ENCODE data around the gene AVEN.
"Not testable (repeated sequence)": the region's sequence is repeated elsewhere in the genome, so short reads cannot be mapped to it uniquely, and the experiment has no call there.

Gene AVEN

GRCh38 chr15:34038871-34039789 is at the start of gene AVEN:
Gene AVEN, minus strand, starts transcription at chr15:34039204. Its CDS starts 158 bp downstream, at chr15:34039046.
- peak; percentile 58 for DNase-seq

- DNase-seq = no peak
Measured at GRCh38 chr15:34085746-34086145, 46.7 kb upstream of the AVEN start.

- no peak for DNase-seq
Measured at GRCh38 chr15:34084086-34084485, 45.1 kb upstream of the AVEN start.

GRCh38 chr15:34079904-34080303 is 40.9 kb upstream of the AVEN start:
- no peak for DNase-seq

GRCh38 chr15:34078900-34079299 is 39.9 kb upstream of the AVEN start:
- no peak for DNase-seq

GRCh38 chr15:34076785-34077184 is 37.8 kb upstream of the AVEN start:
- DNase-seq = no peak

- no peak for DNase-seq
Measured at GRCh38 chr15:34070003-34070402, 31.0 kb upstream of the AVEN start.

GRCh38 chr15:34065941-34066340 is 26.9 kb upstream of the AVEN start:
- DNase-seq = no peak

- no peak for DNase-seq
Measured at GRCh38 chr15:34065261-34065660, 26.3 kb upstream of the AVEN start.

- no peak for DNase-seq
Measured at GRCh38 chr15:34064438-34064837, 25.4 kb upstream of the AVEN start.

- DNase-seq = no peak
Measured at GRCh38 chr15:34059946-34060345, 20.9 kb upstream of the AVEN start.

- DNase-seq = no peak
Measured at GRCh38 chr15:34059476-34059875, 20.5 kb upstream of the AVEN start.

- no peak for DNase-seq
Measured at GRCh38 chr15:34056911-34057310, 17.9 kb upstream of the AVEN start.

GRCh38 chr15:34055868-34056595 is 17.0 kb upstream of the AVEN start:
- no peak for DNase-seq

- no peak for DNase-seq
Measured at GRCh38 chr15:34054081-34054707, 15.2 kb upstream of the AVEN start.

GRCh38 chr15:34050385-34050784 is 11.4 kb upstream of the AVEN start:
- not testable (repeated sequence) for DNase-seq

- DNase-seq = no peak
Measured at GRCh38 chr15:34049112-34049511, 10.1 kb upstream of the AVEN start.

- DNase-seq = no peak
Measured at GRCh38 chr15:34047893-34048775, 9.1 kb upstream of the AVEN start.

- DNase-seq = no peak
Measured at GRCh38 chr15:34046471-34047145, 7.6 kb upstream of the AVEN start.

- no peak for DNase-seq
Measured at GRCh38 chr15:34043813-34044212, 4.8 kb upstream of the AVEN start.

GRCh38 chr15:34043391-34043790 is 4.4 kb upstream of the AVEN start:
- no peak for DNase-seq

- DNase-seq = no peak
Measured at GRCh38 chr15:34039790-34040113, 748 bp upstream of the AVEN start.
